Measurements from ENCODE around the gene TXLNB.
"Not testable (repeated sequence)": the region's sequence is repeated elsewhere in the genome, so short reads cannot be mapped to it uniquely, and the experiment has no call there.

TXLNB gene

DNA sequence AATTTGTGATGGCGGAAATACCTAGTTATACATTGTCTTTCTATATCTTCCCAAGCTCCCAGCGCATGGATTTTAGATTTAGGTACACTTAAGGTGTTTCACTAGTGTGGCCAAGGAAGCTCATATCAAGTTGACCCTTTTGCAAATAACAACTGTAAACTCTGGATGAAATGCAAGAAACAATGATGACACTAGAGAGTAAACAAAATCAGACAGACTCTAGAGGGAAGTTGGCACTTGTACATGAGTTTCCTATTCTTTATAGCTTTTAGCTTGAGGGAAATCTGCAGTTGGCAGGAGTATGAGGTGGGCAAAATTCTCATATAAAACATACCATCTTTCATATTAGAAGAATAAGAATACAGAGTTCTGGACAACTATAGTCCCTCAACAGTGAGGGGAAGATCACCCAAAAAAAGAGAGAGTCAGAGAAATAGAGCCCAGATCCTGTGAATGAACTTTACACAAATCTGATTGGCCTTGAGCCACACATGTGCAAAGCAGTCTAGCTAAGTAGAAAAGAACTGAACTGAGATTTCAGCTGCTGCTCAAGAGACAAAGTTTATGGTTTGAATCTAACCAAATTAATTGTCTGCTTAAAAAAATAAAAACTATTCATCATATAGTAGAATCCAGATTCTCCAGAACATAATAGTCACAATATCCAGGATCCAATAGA lies 26.1 kb downstream of the TXLNB start:
- DNase-seq = no peak

GRCh38 chr6:139262519-139263300 lies 29.1 kb downstream of the TXLNB start:
- peak; percentile 46 for DNase-seq

DNA sequence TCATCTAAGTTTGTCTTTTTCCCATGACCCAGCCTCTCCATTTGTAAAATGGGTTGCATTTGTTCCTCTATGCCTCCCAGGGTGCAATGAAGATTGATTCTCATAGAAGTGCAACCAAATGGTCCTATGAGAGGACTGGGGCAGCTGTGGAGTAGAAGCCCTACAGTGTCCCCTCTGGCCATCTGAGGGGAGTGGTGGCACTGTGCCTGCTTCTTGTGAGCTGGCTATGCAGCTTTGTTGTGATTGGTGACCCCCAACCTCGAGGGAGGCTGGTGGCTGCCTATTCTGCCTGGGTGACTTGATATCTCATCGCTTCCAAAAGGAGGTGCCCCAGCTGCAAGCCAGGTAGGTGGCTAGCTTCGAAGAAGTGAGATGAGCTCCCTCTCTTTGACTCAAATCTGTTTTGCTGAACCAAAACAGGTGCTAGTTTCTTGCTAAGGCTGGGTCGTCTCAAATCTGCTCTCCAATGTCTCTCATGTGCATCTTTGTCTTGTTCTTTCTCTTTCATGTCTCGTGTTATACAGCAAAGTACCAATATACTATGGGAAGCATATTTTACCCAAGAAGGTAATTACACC lies 33.9 kb downstream of the TXLNB start:
- DNase-seq = no peak

DNA sequence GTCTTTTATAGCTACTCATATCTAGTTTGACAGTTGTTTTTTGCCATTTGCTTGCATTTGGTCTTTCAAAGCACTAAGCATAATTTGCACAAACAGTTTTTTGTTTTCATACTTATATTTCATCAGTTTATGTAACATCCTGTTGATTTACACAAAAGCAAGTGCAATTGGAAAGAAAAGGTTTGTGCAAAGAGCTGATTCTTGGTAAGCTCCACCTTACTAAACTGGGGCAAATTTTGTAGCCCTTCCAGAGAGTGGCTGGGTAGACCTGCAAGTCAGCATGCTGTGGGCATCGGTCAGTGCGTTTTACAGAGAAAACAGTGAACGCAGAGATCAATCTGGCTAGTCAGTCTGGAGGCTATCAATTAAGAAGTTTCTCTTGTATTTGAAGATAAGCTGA lies 34.5 kb downstream of the TXLNB start:
- DNase-seq = no peak

- DNase-seq = no peak
Measured at GRCh38 chr6:139256087-139256486, 35.7 kb downstream of the TXLNB start.

DNA sequence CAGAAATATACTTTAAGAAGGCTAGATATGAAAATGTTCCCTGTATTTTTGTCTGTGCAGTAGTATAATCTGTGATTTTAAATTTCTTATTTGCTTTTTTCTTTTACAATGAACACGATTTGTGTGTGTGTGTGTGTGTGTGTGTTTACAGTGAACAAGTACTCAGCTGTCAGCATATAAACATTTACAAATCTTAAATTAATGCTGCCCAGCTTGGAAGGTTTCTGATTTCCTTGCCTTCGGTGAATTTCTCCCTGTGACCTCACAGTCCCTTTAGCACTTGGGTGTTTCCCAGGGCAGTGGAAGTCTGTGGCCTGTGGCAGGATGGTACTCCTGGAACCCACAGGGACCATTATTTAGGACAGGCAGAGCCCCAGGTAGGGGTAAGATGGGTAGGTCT lies 37.6 kb downstream of the TXLNB start:
- no peak for DNase-seq

- no peak for DNase-seq
Measured at GRCh38 chr6:139253656-139254055, 38.1 kb downstream of the TXLNB start.

GRCh38 chr6:139251691-139252390 lies 40.0 kb downstream of the TXLNB start:
- no peak for DNase-seq

GRCh38 chr6:139251045-139251690 lies 40.6 kb downstream of the TXLNB start:
- DNase-seq = no peak

DNA sequence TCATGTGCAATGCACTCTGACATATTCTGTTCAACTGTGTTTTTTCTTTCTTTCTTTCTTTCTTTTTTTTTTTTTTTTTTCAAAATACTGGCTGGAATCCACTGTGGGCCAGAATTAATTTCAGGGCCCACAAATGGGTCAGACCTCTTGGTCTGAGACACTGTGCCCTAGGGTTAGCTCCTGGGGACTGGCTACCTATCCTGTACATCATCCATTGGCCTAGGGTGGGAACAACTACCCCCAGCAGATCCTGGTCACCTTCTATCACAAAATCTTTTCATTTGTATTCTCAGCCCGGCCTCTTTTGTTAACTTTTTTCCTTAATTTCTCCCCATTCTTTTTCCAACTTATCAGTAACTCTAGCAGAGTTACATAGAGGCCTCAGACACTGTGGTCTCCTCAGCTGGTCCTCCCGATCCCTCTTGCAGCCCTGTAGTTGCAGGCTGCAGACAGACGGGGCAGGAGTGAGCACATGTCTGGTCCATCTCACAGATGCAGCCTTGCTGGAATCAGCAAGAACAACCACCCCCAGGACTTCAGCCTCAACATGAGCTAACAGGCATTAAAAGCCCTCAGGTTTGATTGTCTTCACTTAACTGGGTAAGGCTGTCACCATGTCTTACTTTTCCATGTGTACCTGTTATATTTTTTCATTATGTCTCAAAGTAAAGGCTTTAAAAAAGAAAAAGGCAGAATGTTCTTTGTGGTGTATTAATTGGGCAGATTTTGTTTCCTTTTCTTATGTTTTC lies 41.3 kb downstream of the TXLNB start:
- peak; percentile 10 for DNase-seq

- no peak for DNase-seq
Measured at GRCh38 chr6:139249395-139249794, 42.4 kb downstream of the TXLNB start.

DNA sequence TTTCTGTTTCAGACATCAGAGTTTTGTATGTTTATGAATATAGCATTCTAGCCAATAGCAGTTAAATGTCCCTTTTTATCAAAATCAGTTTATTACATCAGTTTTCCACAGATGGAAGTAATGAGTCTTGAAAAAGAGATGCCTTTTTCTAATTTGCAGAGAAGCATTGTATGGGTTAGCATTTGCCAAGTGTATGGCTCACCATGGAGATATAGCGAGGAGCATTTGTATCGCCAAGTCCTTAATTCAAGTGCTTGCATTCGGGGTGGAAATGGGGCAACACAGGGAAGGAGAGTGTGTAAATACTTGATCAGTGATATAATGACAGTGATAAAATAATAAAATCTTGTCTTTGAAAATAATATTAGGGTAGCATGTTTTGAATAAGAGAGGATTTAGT lies 42.9 kb downstream of the TXLNB start:
- no peak for DNase-seq

DNA sequence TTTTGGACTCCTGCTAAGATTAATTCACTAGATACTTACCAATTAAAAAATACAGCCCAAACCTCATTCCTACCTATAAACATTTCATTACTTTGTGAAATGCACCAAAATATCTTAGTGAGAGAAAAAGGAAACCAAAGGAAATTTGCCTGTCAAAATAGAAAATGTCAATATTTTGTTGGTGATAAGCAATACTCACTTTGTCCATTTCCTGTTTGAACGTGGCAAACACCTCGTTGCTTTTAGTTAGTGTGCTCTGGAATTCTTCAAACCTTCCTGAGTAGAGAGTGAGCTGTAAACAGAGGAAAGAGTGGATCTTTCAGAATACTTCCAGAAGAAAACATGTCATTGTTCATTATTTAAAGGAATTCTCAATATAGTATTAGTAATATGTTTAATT lies 44.2 kb downstream of the TXLNB start:
- no peak for DNase-seq

DNA sequence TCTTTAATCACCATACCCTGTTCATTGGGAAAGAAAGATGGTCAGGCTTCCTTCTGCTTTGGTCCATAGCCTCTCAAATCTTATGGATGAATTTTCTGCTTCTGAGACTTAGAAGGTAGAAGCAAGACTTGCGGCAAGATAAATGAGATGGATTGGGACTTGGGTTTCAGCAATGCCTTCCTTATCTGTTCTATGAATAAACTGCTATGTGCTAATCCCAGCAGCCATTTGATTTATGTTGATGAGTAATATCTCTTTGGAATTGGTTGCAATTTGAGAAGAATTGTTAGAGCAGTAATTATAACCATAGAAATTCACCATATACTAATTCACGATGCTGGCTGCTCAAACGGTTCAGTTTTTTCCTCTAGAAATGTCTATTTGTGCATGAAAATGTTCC lies 48.3 kb downstream of the TXLNB start:
- DNase-seq = no peak

GRCh38 chr6:139242457-139243240 lies 49.1 kb downstream of the TXLNB start:
- no peak for DNase-seq

- peak; percentile 64 for DNase-seq
Measured at GRCh38 chr6:139240161-139241010, 51.4 kb downstream of the TXLNB start.

- no peak for DNase-seq
Measured at GRCh38 chr6:139239064-139239463, 52.7 kb downstream of the TXLNB start.

GRCh38 chr6:139236105-139236504 lies 55.7 kb downstream of the TXLNB start:
- DNase-seq = no peak

GRCh38 chr6:139235661-139236060 lies 56.1 kb downstream of the TXLNB start:
- DNase-seq = no peak

DNA sequence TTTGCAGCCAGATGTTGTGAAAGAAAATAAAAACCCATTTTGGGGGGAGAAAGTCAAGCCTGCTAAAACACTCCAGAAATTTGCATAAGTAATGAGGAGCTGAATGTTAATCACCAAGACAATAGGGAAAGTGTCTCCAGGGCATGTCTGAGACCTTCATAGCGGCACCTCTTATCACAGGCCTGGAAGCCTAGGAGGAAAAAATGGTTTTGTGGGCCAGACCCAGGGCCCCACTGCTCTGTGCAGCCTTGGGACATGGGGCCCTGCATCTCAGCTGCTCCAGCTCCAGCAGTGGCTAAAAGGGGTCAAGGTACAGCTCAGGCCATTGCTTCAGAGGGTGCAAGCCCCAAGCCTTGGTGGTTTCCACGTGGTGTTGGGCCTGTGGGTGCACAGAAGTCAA lies 57.6 kb downstream of the TXLNB start:
- not testable (repeated sequence) for DNase-seq
